Transverse colon (tissue), 4 donors: ENCODE data around the gene ZNF664. TPM values are rescaled to one million over a fixed set of nuclear protein-coding genes. Genes with fewer than 3 reads are reported as not detected.

Experiments used
- DNase-seq: peaks from one replicate; pipeline ENCODE4 v3.0.0-alpha.2; 2019
- H3K27ac ChIP-seq, 4 donors: fragments of 200-600 bp; sonication (generic); 2 replicates each; pipeline ENCODE4 v1.5.1; 2016 to 2018; ENCODE audit warnings: inconsistent platforms in 4 of 4
- H3K27me3 ChIP-seq: fragments of 200-600 bp; sonication (generic); 2 replicates; pipeline ENCODE4 v1.5.1; 2017; ENCODE audit warnings: inconsistent platforms
- H3K36me3 ChIP-seq, 4 donors: fragments of 200-600 bp; sonication (generic); 2 replicates each; pipeline ENCODE4 v1.5.1; 2017 to 2019; ENCODE audit warnings: inconsistent platforms in 4 of 4
- H3K4me1 ChIP-seq, 4 donors: fragments of 200-600 bp; sonication (generic); 2 replicates each; pipeline ENCODE4 v1.5.1; 2017 to 2020; ENCODE audit warnings: inconsistent platforms in 4 of 4
- H3K4me3 ChIP-seq, 4 donors: fragments of 200-600 bp; sonication (generic); 1 replicate in 1 of 4; 2 replicates in 3 of 4; pipeline versions ENCODE4 v1.5.1 to v1.6.1; 2017 to 2019; ENCODE audit warnings: inconsistent platforms in 4 of 4
- H3K9me3 ChIP-seq, 2 donors: fragments of 200-600 bp; sonication (generic); 2 replicates each; pipeline ENCODE4 v1.5.1; 2017 to 2019; ENCODE audit warnings: inconsistent platforms in 2 of 2
- EP300 ChIP-seq: sonication (generic); formaldehyde crosslinking; IDR thresholded peaks from one replicate; pipeline ENCODE4 v1.6.1; 2017; ENCODE audit warnings: antibody characterized with exemption, low read depth
- POLR2A ChIP-seq: fragments of 450-650 bp; IDR thresholded peaks from one replicate; pipeline ENCODE4 v1.6.1; 2016; ENCODE audit warnings: antibody characterized with exemption, mild to moderate bottlenecking, moderate library complexity
- POLR2AphosphoS5 ChIP-seq, 3 donors: sonication (generic); formaldehyde crosslinking; IDR thresholded peaks; one replicate each; pipeline ENCODE4 v1.6.1; 2016; ENCODE audit warnings: antibody characterized with exemption in 3 of 3
- WGBS, 2 donors: methylation state at CpG; one replicate each; pipeline ENCODE4 v1.1.5; 2018; ENCODE audit warnings: low coverage in 1 of 2; 5-methylcytosine and 5-hydroxymethylcytosine counted together
- in situ Hi-C, 4 donors: fragments of 200-750 bp; cut with MboI; loops; one replicate each; pipeline versions ENCODE4 v1.15.0 to v1.15.1; 2017; ENCODE audit warnings: low sequenced_read_pairs in 3 of 4, low pct_ligation_motif_present in 1 of 4, low pct_unique_long_range_greater_than_20kb in 1 of 4
- intact Hi-C: fragments of 100-400 bp; cut with DNase I; formaldehyde crosslinking; loops from one replicate; pipeline ENCODE4 v1.15.1; 2023; ENCODE audit warnings: low total_unique reads
- total RNA-seq, 4 donors: library from RNA; depleted of rRNA; stranded (reverse); fragments of >200 nt; gene quantifications; one replicate each; pipeline ENCODE4 v1.1.0, GENCODE V29; 2016
- TF ChIP-seq, protein P1 (sequence below), 5 experiments: fragments of 200-600 bp in 3 of 5; fragments of 450-650 bp in 2 of 5; sonication (generic) in 3 of 5; IDR thresholded peaks; 1 replicate in 2 of 5; 2 replicates in 3 of 5; pipeline ENCODE4 v1.5.1; 2016 to 2017; ENCODE audit warnings: antibody characterized with exemption in 5 of 5, inconsistent platforms in 3 of 5, mild to moderate bottlenecking in 2 of 5, moderate library complexity in 1 of 5

ZNF664 gene
- total RNA-seq, 4 donors from 2014 or later = 84.4 to 144 (median 103) TPM

DNA sequence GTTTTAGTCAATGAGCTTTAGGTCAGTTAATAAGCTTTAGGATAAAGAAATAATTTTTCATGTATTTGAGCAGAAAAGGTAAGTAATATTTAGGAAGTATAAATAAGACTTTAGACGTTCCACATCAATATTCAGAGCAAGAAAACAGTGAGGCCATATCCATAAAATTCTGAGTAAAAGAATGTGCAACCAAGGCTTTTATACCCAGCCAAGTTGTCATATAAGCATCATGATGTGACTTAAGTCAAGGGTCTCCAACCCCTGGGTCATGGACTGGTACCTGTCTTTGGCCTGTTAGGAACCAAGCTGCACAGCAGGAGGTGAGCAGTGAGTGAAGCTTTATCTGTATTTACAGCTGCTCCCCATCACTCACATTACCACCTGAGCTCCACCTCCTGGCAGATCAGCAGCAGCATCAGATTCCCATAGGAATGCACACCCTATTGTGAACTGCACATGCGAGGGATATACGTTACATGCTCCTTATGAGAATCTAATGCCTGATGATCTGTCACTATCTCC lies 74.1 kb downstream of the ZNF664 start:
- in situ Hi-C loops (loop anchor here (10.0 to 25.0 kb wide), 5 partner anchors 265 to 858 kb away; no protein-coding TSS in a partner anchor), intact Hi-C loops (no loop called here)
- no peak overlapping the region for H3K27ac ChIP-seq
- H3K4me1 ChIP-seq = no peaks in the 10 kb centered on the region
- no peak overlapping the region for H3K4me3 ChIP-seq
- TF ChIP-seq, protein P1, sequence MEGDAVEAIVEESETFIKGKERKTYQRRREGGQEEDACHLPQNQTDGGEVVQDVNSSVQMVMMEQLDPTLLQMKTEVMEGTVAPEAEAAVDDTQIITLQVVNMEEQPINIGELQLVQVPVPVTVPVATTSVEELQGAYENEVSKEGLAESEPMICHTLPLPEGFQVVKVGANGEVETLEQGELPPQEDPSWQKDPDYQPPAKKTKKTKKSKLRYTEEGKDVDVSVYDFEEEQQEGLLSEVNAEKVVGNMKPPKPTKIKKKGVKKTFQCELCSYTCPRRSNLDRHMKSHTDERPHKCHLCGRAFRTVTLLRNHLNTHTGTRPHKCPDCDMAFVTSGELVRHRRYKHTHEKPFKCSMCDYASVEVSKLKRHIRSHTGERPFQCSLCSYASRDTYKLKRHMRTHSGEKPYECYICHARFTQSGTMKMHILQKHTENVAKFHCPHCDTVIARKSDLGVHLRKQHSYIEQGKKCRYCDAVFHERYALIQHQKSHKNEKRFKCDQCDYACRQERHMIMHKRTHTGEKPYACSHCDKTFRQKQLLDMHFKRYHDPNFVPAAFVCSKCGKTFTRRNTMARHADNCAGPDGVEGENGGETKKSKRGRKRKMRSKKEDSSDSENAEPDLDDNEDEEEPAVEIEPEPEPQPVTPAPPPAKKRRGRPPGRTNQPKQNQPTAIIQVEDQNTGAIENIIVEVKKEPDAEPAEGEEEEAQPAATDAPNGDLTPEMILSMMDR (IDR thresholded peaks at IDR 0.05) = no peak
- no peak for TF ChIP-seq EP300
- no peak for TF ChIP-seq POLR2AphosphoS5 (IDR thresholded peaks at IDR 0.05)
- TF ChIP-seq POLR2A = no peak
- H3K9me3 ChIP-seq = peaks cover 5 to 18% of the 10 kb centered on the region in 2 donors
- H3K27me3 ChIP-seq = no peaks in the 10 kb centered on the region
- WGBS, 2 donors = 90 to 96% methylated on average over 1 to 3 of the region's 3 CpGs
- no peaks in the 10 kb centered on the region for H3K36me3 ChIP-seq
- DNase-seq = no peak

DNA sequence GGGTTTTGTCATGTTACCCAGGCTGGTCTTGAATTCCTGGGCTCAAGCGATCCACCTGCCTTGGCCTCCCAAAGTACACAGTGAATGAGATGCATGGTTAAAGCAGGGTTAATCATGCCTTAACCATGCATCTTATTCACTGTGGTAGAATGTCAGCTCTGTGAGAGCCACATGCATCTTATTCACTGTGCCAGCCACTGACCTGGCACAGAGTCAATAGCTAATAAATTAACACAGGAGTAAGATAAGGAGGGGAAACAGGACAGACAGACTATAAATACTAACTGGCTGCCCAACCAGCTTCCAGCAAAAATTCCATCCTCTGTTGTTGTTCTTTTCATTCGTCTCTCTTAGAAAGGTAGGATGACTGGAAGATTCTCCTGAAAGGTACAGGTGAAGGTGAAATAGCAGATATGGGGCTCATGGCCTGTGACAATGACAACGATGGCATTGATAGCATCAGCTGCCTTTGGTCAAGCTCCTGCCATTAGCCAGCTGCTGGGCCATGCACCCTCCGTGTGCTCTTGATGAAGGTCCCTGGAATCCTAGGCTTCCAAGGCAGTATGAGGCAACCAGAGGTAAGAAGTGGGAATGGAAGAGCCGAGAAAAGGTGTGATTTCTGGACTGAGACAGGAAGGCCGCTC lies 76.6 kb downstream of the ZNF664 start:
- no peak overlapping the region for H3K4me3 ChIP-seq
- H3K27ac ChIP-seq = no peak overlapping the region
- WGBS, 2 donors = 85 to 92% methylated on average over 3 to 6 of the region's 6 CpGs
- H3K36me3 ChIP-seq = no peaks in the 10 kb centered on the region
- in situ Hi-C loops (loop anchor here (10.0 to 25.0 kb wide), 5 partner anchors 263 to 855 kb away; no protein-coding TSS in a partner anchor), intact Hi-C loops (loop anchor here (5.0 kb wide), 1 partner anchor 268 kb away; no protein-coding TSS in a partner anchor)
- H3K9me3 ChIP-seq = peaks cover 5 to 18% of the 10 kb centered on the region in 2 donors
- TF ChIP-seq POLR2A = no peak
- no peak for TF ChIP-seq POLR2AphosphoS5 (IDR thresholded peaks at IDR 0.05)
- TF ChIP-seq, protein P1 (IDR thresholded peaks at IDR 0.05) = no peak
- no peak for TF ChIP-seq EP300
- H3K27me3 ChIP-seq = no peaks in the 10 kb centered on the region
- DNase-seq = no peak
- H3K4me1 ChIP-seq = peaks cover 0 to 5% (median 0%) of the 10 kb centered on the region in 4 donors

DNA sequence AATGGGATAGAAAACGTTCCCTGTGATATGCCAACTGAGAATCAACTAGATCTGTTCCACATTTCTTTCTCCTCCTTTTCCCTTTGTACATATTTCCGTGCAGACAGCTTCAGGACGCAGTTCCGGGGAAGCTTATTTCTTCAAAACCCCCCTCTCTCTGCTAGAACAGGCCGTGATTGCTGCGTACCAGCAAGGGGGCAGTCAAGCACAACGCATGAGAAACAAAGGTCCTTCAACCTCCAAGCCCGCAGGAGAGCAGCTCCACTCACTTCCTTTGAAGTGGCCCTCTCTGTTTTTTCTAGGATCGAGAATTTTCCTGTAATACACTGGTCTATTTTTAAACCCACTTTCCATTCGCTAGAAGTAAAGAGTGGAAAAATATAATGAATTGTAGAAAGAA lies 80.8 kb downstream of the ZNF664 start:
- Histone ChIP-seq H3K9me3 (no peaks in the 10 kb centered on the region), H3K4me3 (no peak overlapping the region), H3K27me3 (no peaks in the 10 kb centered on the region), H3K27ac (no peak overlapping the region), H3K4me1 (peaks cover 0 to 5% (median 0%) of the 10 kb centered on the region in 4 donors), H3K36me3 (no peaks in the 10 kb centered on the region)
- in situ Hi-C loops (no loop called here), intact Hi-C loops (loop anchor here (5.0 kb wide), 1 partner anchor 263 kb away; no protein-coding TSS in a partner anchor)
- WGBS, 2 donors = 19 to 26% methylated on average over 8 to 10 of the region's 10 CpGs
- DNase-seq = peak; percentile 36
- TF ChIP-seq EP300 = no peak
- TF ChIP-seq, protein P1 (IDR thresholded peaks at IDR 0.05) = peak; percentile 53 to 73 (median 59)

DNA sequence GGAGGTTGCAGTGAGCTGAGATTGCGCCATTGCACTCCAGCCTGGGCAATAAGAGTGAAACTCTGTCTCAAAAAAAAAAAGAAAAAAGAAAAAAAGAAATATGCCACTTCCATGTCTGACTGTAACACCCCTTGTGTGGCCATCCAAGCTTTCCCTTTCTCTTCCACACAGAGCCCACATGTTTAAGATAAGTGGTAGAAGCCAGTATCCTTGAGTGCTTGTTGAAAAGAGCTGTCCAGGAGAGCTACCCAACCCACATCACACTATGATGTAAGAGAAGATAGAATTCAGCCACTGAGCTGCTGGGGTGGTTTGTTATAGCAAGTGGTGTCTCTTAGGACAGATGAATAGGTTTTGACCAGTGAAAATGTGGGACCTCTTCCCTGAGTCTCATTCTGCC lies 82.1 kb downstream of the ZNF664 start:
- Histone ChIP-seq H3K36me3 (no peaks in the 10 kb centered on the region), H3K27me3 (no peaks in the 10 kb centered on the region), H3K4me1 (peaks cover 0 to 5% (median 0%) of the 10 kb centered on the region in 4 donors), H3K4me3 (no peak overlapping the region), H3K27ac (no peak overlapping the region), H3K9me3 (no peaks in the 10 kb centered on the region)
- 90 to 100% methylated on average over 1 of the region's 1 CpG for WGBS, 2 donors
- intact Hi-C loops (no loop called here), in situ Hi-C loops (no loop called here)
- no peak for DNase-seq
- TF ChIP-seq POLR2A (no peak), POLR2AphosphoS5 (IDR thresholded peaks at IDR 0.05) (no peak), EP300 (no peak)
- TF ChIP-seq, protein P1 (IDR thresholded peaks at IDR 0.05) = no peak
